ENCODE results near the gene FAM43A. TPM values are rescaled to one million over a fixed set of nuclear protein-coding genes. Genes with fewer than 3 reads are reported as not detected.

The FAM43A gene
- total RNA-seq, 1 donor from 2014 or later, result 18.0 TPM

GRCh38 chr3:194659778-194660177, 25.9 kb upstream of the FAM43A start:
- TF ChIP-seq, protein P1, sequence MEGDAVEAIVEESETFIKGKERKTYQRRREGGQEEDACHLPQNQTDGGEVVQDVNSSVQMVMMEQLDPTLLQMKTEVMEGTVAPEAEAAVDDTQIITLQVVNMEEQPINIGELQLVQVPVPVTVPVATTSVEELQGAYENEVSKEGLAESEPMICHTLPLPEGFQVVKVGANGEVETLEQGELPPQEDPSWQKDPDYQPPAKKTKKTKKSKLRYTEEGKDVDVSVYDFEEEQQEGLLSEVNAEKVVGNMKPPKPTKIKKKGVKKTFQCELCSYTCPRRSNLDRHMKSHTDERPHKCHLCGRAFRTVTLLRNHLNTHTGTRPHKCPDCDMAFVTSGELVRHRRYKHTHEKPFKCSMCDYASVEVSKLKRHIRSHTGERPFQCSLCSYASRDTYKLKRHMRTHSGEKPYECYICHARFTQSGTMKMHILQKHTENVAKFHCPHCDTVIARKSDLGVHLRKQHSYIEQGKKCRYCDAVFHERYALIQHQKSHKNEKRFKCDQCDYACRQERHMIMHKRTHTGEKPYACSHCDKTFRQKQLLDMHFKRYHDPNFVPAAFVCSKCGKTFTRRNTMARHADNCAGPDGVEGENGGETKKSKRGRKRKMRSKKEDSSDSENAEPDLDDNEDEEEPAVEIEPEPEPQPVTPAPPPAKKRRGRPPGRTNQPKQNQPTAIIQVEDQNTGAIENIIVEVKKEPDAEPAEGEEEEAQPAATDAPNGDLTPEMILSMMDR (IDR thresholded peaks at IDR 0.05; ENCODE audit: borderline replicate concordance), result no peak
- H3K4me1 ChIP-seq, result peaks cover 9% of the 10 kb centered on the region
- H3K27me3 ChIP-seq (ENCODE audit: low read depth), result no peaks in the 10 kb centered on the region
- intact Hi-C loops (cut with micrococcal nuclease), result no loop called here
- peaks cover 66% of the 10 kb centered on the region for H3K36me3 ChIP-seq
- H3K4me3 ChIP-seq, result no peak overlapping the region
- no peak overlapping the region for H3K27ac ChIP-seq (replicated peaks)
- H3K9me3 ChIP-seq (replicated peaks), result no peaks in the 10 kb centered on the region
- no peak for DNase-seq

DNA sequence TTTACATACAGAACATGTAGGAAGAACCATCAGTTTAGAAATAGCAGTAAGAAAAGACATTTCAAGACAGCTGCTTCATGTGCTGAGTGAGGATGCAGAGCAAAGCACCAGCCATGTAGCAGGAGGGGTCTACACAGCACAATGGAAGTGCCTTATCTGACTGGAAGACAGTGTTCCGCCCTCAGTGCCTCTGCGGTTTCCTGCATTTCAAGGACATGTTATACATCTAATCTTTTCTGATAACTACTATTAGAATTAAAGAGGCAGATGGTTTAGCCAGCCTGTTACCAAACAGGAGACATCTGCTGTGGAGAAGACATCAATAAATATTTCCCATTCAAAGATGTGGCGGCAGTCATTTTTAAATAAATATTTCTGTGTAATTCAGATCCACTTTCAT, 24.3 kb upstream of the FAM43A start:
- DNase-seq, result no peak
- H3K36me3 ChIP-seq, result peaks cover 82% of the 10 kb centered on the region
- no peak overlapping the region for H3K4me3 ChIP-seq
- H3K27me3 ChIP-seq (ENCODE audit: low read depth), result no peaks in the 10 kb centered on the region
- no peak overlapping the region for H3K27ac ChIP-seq (replicated peaks)
- TF ChIP-seq, protein P1 (IDR thresholded peaks at IDR 0.05; ENCODE audit: borderline replicate concordance), result no peak
- H3K9me3 ChIP-seq (replicated peaks), result no peaks in the 10 kb centered on the region
- H3K4me1 ChIP-seq, result peaks cover 9% of the 10 kb centered on the region
- intact Hi-C loops (cut with micrococcal nuclease), result no loop called here

- no peak for DNase-seq
- TF ChIP-seq, protein P1 (IDR thresholded peaks at IDR 0.05; ENCODE audit: borderline replicate concordance), result no peak
- no peak overlapping the region for H3K27ac ChIP-seq (replicated peaks)
These were observed 23.7 kb upstream of the FAM43A start for GRCh38 chr3:194661946-194662345.

DNA sequence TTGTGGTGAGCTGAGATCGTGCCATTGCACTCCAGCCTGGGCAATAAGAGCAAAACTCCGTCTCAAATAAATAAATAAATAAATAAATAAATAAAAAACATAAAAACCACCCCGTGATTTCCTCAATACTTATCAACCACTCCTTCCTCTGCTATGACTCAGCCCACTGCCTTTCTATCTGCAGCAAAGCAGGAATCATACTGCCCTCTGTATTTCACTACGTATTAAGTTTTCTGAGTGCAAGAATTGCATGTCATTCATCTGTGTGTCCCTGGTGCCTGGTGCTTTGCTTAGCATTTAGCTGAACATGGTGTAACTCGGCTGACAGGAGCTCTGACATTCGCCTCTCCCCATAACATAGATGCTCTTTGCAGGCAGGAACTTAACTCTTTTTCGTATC, 20.8 kb upstream of the FAM43A start:
- intact Hi-C loops (cut with micrococcal nuclease), result no loop called here
- no peaks in the 10 kb centered on the region for H3K9me3 ChIP-seq (replicated peaks)
- TF ChIP-seq, protein P1 (IDR thresholded peaks at IDR 0.05; ENCODE audit: borderline replicate concordance), result no peak
- peaks cover 73% of the 10 kb centered on the region for H3K36me3 ChIP-seq
- H3K4me3 ChIP-seq, result no peak overlapping the region
- no peak overlapping the region for H3K27ac ChIP-seq (replicated peaks)
- no peaks in the 10 kb centered on the region for H3K27me3 ChIP-seq (ENCODE audit: low read depth)
- DNase-seq, result no peak
- H3K4me1 ChIP-seq, result peaks cover 5% of the 10 kb centered on the region

More at GRCh38 chr3:194661946-194662345, 23.7 kb upstream of the FAM43A start:
- Histone ChIP-seq H3K9me3 (replicated peaks) (no peaks in the 10 kb centered on the region), H3K27me3 (ENCODE audit: low read depth) (no peaks in the 10 kb centered on the region), H3K4me1 (peaks cover 9% of the 10 kb centered on the region), H3K36me3 (peaks cover 88% of the 10 kb centered on the region), H3K4me3 (no peak overlapping the region)
- intact Hi-C loops (cut with micrococcal nuclease), result no loop called here

GRCh38 chr3:194667363-194667762, 18.3 kb upstream of the FAM43A start:
- H3K36me3 ChIP-seq, result peaks cover 52% of the 10 kb centered on the region
- TF ChIP-seq, protein P1 (IDR thresholded peaks at IDR 0.05; ENCODE audit: borderline replicate concordance), result no peak
- no peak overlapping the region for H3K27ac ChIP-seq (replicated peaks)
- H3K4me1 ChIP-seq, result peaks cover 22% of the 10 kb centered on the region
- no peak for DNase-seq
- no peaks in the 10 kb centered on the region for H3K9me3 ChIP-seq (replicated peaks)
- H3K27me3 ChIP-seq (ENCODE audit: low read depth), result no peaks in the 10 kb centered on the region
- no peak overlapping the region for H3K4me3 ChIP-seq
- intact Hi-C loops (cut with micrococcal nuclease), result no loop called here

- Histone ChIP-seq H3K36me3 (peaks cover 16% of the 10 kb centered on the region), H3K4me1 (peaks cover 32% of the 10 kb centered on the region), H3K27ac (replicated peaks) (peak overlapping the region; percentile 90), H3K9me3 (replicated peaks) (no peaks in the 10 kb centered on the region), H3K27me3 (ENCODE audit: low read depth) (no peaks in the 10 kb centered on the region), H3K4me3 (peak overlapping the region; percentile 85)
- DNase-seq, result no peak
- intact Hi-C loops (cut with micrococcal nuclease), result no loop called here
- TF ChIP-seq, protein P1 (IDR thresholded peaks at IDR 0.05; ENCODE audit: borderline replicate concordance), result peak; percentile 51
These were observed 14.2 kb upstream of the FAM43A start for GRCh38 chr3:194671511-194671899.
